RPMI8226 (cell line): Measurements from ENCODE around the gene CYFIP1.

Experiments used
- DNase-seq: peaks from one replicate; pipeline ENCODE4 v3.0.0-alpha.2; 2015

Gene CYFIP1

DNA sequence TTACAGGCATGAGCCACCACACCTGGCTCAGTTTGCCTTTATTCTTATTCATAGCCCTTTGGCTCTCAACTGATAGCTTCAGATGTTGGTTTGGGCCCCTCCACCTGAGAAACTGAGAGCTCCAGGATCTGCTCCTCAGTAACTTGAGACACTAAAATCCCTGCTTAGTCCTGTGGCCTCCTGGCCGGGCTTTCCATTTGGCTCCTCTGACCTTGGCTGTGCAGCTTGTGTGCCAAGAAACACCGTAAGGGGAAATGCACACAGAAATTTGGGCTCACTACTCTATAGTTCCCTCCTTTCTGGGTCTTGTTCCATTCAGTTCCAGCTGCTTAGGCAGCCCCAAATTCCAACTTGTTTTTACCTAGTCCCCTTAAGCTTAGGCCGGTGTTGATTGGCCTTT is 116.8 kb downstream of the CYFIP1 start:
- no peak for DNase-seq

GRCh38 chr15:22861161-22861560 is 119.0 kb downstream of the CYFIP1 start:
- no peak for DNase-seq

- DNase-seq = no peak
These were observed 123.5 kb downstream of the CYFIP1 start for GRCh38 chr15:22856659-22857058.

DNA sequence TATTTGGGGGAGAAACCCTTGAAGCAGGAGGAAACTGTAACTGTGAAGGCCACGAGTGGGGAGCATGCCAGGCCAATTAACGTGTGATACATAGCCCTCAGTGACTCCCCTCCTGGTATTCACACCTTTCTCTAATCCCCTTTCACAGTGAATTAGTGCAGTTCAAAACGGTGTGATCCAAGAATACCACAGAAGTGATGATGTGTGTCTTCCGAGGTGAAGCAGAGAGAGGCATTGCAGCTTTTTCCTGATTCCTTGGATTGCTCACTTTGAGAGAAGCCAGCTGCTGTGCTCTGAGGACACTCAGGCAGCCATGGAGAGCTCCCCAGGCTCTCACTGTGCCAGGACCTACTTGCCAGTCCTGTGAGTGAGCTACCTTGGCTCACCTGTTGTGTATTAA is 124.4 kb downstream of the CYFIP1 start:
- no peak for DNase-seq

DNA sequence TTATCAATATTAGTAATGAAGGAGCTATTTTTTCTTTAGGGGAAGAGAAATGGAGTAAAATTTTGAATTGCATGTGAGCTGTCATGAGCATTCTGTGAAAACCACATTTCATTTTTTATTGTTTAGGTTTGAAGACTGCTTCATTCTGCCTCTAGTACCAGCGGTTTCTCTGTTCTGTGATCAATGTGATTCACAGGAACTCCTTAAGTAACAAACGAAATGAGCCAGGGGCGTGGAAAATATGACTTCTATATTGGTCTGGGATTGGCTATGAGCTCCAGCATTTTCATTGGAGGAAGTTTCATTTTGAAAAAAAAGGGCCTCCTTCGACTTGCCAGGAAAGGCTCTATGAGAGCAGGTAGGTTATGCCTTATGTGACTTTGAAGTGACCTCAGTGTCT is 128.7 kb downstream of the CYFIP1 start:
- no peak for DNase-seq

DNA sequence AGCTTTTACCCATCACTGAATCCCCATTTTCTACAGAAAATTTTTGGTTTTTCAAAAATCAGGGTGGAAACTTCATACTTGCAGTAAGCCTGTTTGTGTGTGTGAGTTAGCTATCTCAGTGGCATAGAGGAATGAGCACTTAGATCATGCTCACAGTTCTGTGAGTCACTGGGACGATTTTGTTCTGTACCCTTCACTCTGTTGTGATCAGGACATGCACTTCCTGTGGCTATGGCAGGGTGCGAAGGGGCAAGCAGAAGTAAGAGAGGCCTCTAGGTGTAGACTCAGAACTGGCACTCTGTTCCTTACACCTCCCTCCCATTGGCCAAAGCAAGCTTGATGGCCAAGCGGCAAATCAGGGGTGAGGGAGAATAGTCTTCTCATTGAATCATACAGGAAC is 130.1 kb downstream of the CYFIP1 start:
- DNase-seq = no peak

DNA sequence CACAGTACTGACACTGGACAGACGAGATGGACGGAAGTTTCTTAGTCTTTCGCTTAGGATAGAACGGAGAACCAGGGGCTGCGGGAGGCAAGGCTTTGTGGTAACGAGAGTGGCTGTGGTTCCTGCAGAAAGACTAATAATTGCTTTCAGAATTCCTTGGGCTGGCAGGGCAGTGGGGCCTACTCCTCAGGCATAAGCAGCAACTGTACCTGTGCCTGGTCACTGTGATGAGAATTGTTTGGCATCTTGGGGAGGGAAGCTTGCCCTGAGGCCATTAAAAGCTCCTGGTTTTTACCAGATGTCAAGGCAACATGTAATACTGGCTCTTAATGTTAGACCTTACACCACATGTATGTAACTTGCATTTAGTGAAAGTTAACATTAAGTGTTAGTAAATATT is 134.1 kb downstream of the CYFIP1 start:
- DNase-seq = no peak

DNA sequence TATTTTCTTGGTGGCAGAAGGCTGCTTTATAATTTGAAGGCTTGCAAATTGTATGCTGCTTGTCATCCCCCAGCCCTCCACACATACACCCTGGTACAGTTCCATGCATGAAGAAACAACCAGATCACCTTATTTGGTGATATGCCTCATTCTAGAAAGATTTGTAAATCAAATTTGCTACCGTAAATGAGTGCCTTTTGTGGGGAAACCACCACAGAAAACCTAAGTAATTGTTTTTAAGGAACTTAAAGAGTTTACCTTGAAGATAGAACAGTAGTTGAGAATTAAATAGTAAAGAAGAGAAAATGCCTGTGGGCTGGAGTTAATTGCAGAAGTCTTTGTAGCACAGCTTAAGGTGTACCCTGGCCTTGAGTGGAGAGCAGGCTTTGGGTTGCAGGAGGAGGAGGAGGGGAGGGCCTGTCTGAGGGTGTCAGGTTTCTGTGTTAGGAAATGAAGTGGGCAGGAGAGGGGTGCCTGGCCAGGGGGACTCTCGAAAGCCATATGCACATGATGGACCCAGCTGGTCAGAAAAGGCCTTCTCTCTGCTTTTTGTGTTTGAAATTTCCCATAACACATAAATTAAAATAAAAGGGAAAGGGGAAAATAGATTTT is 134.8 kb downstream of the CYFIP1 start:
- DNase-seq = no peak

DNA sequence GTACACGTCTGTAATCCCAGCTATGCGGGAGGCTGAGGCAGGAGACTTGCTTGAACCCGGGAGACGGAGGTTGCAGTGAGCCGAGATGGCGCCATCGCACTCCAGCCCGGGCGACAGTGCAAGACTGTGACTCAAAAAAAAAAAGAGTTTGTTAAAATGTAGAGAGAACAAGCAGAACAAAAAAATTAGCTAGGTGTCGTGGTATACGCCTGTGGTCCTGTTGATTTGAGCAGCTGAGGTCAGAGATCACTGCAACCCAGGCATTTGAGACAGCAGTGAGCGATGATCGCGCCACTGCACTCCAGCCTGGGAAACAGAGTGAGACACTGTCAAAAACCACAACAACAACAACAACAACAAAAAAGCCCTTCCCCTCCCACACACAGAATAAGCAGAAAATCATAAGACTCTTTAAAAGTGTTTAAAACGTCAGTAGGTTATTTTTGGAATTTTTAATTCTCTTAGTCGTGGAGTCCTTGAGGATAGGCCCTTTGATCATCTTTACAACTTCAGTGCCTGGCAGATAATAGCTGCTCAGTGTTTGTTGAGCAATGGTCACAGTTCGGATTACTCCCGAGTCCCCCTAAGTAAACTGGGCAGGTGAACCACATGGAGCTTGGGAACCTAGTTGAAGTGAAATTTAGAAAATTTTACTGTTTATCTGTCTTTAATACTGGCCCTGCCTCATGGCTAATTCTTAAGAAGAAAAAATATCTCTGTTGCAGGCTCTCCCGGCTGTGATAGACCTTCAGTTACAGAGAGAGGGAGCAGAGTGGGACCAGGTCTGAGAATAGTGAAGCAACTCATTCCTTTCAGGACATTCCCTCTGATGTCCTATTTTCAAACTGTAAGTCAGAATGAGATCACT is 135.5 kb downstream of the CYFIP1 start:
- no peak for DNase-seq

- no peak for DNase-seq
These were observed 141.0 kb downstream of the CYFIP1 start for GRCh38 chr15:22839046-22839695.

- DNase-seq = peak; percentile 96
These were observed 141.7 kb downstream of the CYFIP1 start, which contains the start of gene NIPA2 for GRCh38 chr15:22838292-22839042. Gene NIPA2, plus strand, starts transcription at chr15:22838666. Its CDS starts 13,066 bp downstream, at chr15:22851732.

DNA sequence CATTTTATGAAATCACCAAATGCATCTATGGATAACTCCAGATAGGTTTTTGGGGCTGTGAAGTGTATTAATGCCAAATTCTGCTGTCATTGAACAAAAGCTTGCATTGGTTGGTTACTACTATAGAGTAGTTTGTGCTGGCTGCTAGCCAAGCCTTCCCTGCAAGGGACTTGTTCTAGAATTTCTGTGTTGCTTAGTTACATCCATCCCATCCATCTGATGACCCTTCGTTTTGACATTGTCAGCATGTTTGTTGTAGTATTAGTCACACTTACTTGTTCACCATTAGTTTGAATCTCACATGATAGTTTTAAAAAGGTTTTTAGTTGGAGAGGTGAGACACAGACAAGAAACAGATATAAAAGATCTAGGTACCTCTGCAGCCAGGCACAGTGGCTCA is 148.7 kb downstream of the CYFIP1 start:
- no peak for DNase-seq

DNA sequence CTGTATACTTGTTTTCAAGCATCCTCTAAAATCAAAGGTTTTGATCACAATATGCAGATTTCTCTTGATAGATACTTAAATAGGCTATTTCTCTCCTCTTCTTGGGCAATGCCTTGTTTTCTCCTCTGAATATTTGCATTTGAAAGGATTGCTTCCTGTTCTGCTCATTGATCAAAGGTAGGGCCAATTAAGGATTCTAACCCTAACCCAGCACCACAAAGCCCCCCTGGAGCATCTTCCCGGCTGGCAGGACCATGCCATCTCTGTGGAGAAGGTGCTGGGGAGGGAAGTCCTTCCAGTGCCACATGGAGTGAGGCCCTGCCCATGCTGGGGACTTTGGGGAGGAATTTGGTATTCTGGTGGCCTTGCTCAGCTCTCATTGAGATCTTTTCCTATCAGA is 153.0 kb downstream of the CYFIP1 start:
- DNase-seq = no peak

DNA sequence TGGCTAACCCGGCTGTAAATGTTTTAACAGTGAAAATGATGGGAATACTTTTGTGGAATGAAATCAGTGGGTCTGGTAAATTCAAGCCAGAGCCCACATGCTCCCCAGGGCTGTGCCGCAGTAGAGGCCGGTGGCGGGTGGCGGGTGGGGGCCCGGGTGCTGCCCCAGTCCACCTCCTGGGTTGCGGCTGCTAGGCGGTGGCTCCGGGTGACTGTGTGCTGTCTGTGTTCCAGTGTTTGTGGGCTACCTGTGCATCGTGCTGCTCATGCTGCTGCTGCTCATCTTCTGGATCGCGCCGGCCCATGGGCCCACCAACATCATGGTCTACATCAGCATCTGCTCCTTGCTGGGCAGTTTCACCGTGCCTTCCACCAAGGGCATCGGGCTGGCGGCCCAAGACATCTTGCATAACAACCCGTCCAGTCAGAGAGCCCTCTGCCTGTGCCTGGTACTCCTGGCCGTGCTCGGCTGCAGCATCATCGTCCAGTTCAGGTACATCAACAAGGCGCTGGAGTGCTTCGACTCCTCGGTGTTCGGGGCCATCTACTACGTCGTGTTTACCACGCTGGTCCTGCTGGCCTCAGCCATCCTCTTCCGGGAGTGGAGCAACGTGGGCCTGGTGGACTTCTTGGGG is 156.6 kb downstream of the CYFIP1 start:
- DNase-seq = no peak

GRCh38 chr15:22819651-22820050 is 160.5 kb downstream of the CYFIP1 start:
- DNase-seq = no peak
